ENCODE data around the gene XPNPEP3.

The XPNPEP3 gene

GRCh38 chr22:40855979-40856512 lies 902 bp upstream of the XPNPEP3 start (continued):
- TF ChIP-seq, protein P1, sequence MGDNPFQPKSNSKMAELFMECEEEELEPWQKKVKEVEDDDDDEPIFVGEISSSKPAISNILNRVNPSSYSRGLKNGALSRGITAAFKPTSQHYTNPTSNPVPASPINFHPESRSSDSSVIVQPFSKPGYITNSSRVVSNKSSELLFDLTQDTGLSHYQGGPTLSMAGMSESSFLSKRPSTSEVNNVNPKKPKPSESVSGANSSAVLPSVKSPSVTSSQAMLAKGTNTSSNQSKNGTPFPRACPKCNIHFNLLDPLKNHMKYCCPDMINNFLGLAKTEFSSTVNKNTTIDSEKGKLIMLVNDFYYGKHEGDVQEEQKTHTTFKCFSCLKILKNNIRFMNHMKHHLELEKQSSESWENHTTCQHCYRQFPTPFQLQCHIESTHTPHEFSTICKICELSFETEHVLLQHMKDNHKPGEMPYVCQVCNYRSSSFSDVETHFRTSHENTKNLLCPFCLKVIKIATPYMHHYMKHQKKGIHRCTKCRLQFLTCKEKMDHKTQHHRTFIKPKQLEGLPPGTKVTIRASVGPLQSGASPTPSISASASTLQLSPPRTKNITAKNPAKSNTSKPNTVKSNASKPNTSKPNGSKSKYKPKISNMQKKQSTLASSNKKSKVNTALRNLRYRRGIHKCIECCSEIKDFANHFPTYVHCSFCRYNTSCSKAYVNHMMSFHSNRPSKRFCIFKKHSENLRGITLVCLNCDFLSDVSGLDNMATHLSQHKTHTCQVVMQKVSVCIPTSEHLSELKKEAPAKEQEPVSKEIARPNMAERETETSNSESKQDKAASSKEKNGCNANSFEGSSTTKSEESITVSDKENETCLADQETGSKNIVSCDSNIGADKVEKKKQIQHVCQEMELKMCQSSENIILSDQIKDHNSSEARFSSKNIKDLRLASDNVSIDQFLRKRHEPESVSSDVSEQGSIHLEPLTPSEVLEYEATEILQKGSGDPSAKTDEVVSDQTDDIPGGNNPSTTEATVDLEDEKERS (tag by site-specific recombination; IDR thresholded peaks at IDR 0.05), result no peak
- TF ChIP-seq ZNF776 (tag by site-specific recombination; IDR thresholded peaks at IDR 0.05; ENCODE audit: borderline replicate concordance), result no peak
- no peak for TF ChIP-seq ZXDB (tag by site-specific recombination; IDR thresholded peaks at IDR 0.05)
- no peak for TF ChIP-seq ZNF214 (tag by site-specific recombination; IDR thresholded peaks at IDR 0.05; ENCODE audit: borderline replicate concordance)
- no peak for TF ChIP-seq ZNF155 (tag by site-specific recombination; IDR thresholded peaks at IDR 0.05)
- no peak for TF ChIP-seq YY1 (tag by site-specific recombination; IDR thresholded peaks at IDR 0.05)
- no peak for TF ChIP-seq ZNF354C (tag by site-specific recombination; IDR thresholded peaks at IDR 0.05; ENCODE audit: borderline replicate concordance, low read depth)
- TF ChIP-seq, protein P2, sequence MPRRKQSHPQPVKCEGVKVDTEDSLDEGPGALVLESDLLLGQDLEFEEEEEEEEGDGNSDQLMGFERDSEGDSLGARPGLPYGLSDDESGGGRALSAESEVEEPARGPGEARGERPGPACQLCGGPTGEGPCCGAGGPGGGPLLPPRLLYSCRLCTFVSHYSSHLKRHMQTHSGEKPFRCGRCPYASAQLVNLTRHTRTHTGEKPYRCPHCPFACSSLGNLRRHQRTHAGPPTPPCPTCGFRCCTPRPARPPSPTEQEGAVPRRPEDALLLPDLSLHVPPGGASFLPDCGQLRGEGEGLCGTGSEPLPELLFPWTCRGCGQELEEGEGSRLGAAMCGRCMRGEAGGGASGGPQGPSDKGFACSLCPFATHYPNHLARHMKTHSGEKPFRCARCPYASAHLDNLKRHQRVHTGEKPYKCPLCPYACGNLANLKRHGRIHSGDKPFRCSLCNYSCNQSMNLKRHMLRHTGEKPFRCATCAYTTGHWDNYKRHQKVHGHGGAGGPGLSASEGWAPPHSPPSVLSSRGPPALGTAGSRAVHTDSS (tag by site-specific recombination; IDR thresholded peaks at IDR 0.05), result no peak
- TF ChIP-seq INSM2 (tag by site-specific recombination; IDR thresholded peaks at IDR 0.05), result no peak
- no peak for TF ChIP-seq HOXD13 (CRISPR knock-in tag; IDR thresholded peaks at IDR 0.05; ENCODE audit: borderline replicate concordance)
- no peak for TF ChIP-seq ZNF335 (tag by site-specific recombination; conservative IDR thresholded peaks at IDR 0.05)
- TF ChIP-seq, protein P3, sequence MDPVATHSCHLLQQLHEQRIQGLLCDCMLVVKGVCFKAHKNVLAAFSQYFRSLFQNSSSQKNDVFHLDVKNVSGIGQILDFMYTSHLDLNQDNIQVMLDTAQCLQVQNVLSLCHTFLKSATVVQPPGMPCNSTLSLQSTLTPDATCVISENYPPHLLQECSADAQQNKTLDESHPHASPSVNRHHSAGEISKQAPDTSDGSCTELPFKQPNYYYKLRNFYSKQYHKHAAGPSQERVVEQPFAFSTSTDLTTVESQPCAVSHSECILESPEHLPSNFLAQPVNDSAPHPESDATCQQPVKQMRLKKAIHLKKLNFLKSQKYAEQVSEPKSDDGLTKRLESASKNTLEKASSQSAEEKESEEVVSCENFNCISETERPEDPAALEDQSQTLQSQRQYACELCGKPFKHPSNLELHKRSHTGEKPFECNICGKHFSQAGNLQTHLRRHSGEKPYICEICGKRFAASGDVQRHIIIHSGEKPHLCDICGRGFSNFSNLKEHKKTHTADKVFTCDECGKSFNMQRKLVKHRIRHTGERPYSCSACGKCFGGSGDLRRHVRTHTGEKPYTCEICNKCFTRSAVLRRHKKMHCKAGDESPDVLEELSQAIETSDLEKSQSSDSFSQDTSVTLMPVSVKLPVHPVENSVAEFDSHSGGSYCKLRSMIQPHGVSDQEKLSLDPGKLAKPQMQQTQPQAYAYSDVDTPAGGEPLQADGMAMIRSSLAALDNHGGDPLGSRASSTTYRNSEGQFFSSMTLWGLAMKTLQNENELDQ (tag by site-specific recombination; IDR thresholded peaks at IDR 0.05; ENCODE audit: low read depth), result no peak
- no peak for TF ChIP-seq ZSCAN5A (tag by site-specific recombination; IDR thresholded peaks at IDR 0.05)
- no peak for TF ChIP-seq ZNF175 (tag by site-specific recombination; IDR thresholded peaks at IDR 0.05)
- TF ChIP-seq ZNF544 (tag by site-specific recombination; IDR thresholded peaks at IDR 0.05), result no peak
- TF ChIP-seq HIC1 (tag by site-specific recombination; IDR thresholded peaks at IDR 0.05), result peak; percentile 71
- peak; percentile 67; the same call in 1 of the 2 replicates for TF ChIP-seq GLI4 (tag by site-specific recombination; IDR thresholded peaks at IDR 0.05)
- TF ChIP-seq ZNF184 (tag by site-specific recombination; IDR thresholded peaks at IDR 0.05), result no peak
- TF ChIP-seq ZNF416 (tag by site-specific recombination; IDR thresholded peaks at IDR 0.05), result no peak
- TF ChIP-seq KLF8 (tag by site-specific recombination; IDR thresholded peaks at IDR 0.05), result no peak; the same call in 1 of the 2 replicates
- no peak for TF ChIP-seq ZNF248 (tag by site-specific recombination; IDR thresholded peaks at IDR 0.05)
- TF ChIP-seq ZNF639 (tag by site-specific recombination; IDR thresholded peaks at IDR 0.05), result no peak
- TF ChIP-seq, protein P4, sequence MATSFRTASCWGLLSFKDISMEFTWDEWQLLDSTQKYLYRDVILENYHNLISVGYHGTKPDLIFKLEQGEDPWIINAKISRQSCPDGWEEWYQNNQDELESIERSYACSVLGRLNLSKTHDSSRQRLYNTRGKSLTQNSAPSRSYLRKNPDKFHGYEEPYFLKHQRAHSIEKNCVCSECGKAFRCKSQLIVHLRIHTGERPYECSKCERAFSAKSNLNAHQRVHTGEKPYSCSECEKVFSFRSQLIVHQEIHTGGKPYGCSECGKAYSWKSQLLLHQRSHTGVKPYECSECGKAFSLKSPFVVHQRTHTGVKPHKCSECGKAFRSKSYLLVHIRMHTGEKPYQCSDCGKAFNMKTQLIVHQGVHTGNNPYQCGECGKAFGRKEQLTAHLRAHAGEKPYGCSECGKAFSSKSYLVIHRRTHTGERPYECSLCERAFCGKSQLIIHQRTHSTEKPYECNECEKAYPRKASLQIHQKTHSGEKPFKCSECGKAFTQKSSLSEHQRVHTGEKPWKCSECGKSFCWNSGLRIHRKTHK (tag by site-specific recombination; IDR thresholded peaks at IDR 0.05), result no peak
